ENCODE results near the gene ATP6V0A4.

ATP6V0A4 gene

DNA sequence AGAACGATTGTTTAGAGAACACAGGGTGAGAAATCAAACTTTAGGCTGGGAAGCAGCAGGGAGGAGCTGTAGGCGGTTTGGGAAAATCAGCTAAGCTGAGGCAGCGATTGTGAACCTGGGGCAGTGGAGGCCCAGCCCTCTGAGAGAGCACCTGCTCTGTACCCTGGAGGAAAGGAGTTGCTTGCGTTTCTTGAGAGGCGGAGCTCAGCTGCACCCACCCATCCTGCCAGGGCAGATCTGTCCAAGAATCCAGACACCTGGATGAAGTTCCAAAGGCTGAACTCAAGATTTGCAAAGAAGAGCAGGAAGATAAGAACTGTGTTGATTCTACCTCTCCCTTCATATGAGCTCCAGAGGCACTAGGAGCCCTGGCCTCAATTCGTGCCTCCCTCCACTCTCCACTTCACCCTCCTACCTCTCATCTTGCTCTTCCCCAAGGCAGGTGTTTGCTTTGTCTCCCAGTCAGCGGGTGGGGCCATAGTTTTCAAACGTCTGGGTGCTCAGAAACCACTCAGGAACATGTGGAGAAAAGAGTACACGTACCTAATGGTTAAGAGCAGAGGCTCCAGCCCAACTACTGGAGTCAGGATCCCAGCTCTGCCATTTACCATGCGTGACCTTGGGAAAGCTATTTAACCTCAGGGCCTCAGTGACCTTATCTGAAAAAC is 21.7 kb downstream of the ATP6V0A4 start:
- no CpG with 5 or more reads among the region's 10 CpGs for whole genome bisulfite sequencing (ENCODE audit: insufficient coverage, insufficient read length)
- DNase-seq (ENCODE audit: low read depth, low spot score), result no peak
- H3K27me3 ChIP-seq (ENCODE audit: control insufficient read depth, insufficient read depth, low read length), result no peaks in the 10 kb centered on the region

DNA sequence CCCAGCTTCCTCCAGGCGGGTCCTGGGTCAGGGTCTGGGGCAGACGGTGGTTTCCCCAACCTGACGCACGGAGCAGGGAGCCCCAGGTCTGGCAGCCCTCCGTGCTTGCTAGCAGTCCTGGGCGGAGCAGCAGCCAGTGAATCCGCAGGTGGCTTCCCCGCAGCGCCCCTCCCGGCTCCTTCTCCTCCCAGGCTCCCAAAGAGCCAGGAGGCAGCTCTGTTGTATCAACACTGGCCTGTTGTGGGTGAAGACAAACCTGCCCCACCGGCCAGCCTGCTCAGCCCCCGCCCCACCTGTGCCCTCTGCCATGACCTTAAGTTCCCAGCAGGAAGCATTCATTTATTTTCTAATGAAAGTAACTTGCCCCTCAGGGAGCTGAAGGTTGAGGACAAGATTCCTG is 24.2 kb downstream of the ATP6V0A4 start:
- H3K4me1 ChIP-seq (ENCODE audit: control insufficient read depth, insufficient read depth, low read length), result 0 out of 2 replicates have a peak, but pooled peaks cover 4% of the 10 kb centered on the region
- H3K27me3 ChIP-seq (ENCODE audit: control insufficient read depth, insufficient read depth, low read length), result no peaks in the 10 kb centered on the region
- no peak overlapping the region for H3K27ac ChIP-seq (ENCODE audit: low read length)
- H3K9me3 ChIP-seq (ENCODE audit: control insufficient read depth, insufficient read depth, low read length), result no peaks in the 10 kb centered on the region
- H3K4me3 ChIP-seq (ENCODE audit: low read length), result no peak overlapping the region
- DNase-seq (ENCODE audit: low read depth, low spot score), result no peak
- H3K36me3 ChIP-seq (ENCODE audit: control insufficient read depth, insufficient read depth, low read length), result no peaks in the 10 kb centered on the region
- no CpG with 5 or more reads among the region's 12 CpGs for WGBS (ENCODE audit: insufficient coverage, insufficient read length)

More for the DNA sequence above, 21.7 kb downstream of the ATP6V0A4 start:
- no peak overlapping the region for H3K27ac ChIP-seq (ENCODE audit: low read length)
- H3K4me1 ChIP-seq (ENCODE audit: control insufficient read depth, insufficient read depth, low read length), result 0 out of 2 replicates have a peak, but pooled peaks cover 4% of the 10 kb centered on the region
- no peaks in the 10 kb centered on the region for H3K9me3 ChIP-seq (ENCODE audit: control insufficient read depth, insufficient read depth, low read length)
- no peaks in the 10 kb centered on the region for H3K36me3 ChIP-seq (ENCODE audit: control insufficient read depth, insufficient read depth, low read length)
- no peak overlapping the region for H3K4me3 ChIP-seq (ENCODE audit: low read length)

DNA sequence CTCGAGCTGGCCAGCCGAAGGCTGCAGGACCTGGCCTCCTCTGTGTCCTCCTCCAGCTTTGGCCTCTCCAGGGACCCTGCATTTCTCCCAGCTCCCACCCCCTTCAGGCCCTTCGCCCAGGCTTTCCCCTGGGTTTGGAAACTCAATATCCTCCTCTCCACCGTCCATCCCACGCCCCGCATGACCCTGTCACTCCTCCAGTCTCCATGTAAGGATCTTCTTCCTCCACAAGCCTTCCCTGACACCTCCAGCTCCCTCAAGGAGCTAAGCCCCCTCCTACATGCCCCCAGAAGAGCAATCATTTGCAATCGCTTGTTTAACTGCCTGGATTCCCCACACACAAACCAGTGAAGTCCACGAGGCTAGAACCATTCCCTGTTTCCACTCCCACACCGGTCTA is 24.8 kb downstream of the ATP6V0A4 start:
- H3K4me3 ChIP-seq (ENCODE audit: low read length), result no peak overlapping the region
- no peak overlapping the region for H3K27ac ChIP-seq (ENCODE audit: low read length)
- WGBS (ENCODE audit: insufficient coverage, insufficient read length), result no CpG with 5 or more reads among the region's 9 CpGs
- no peaks in the 10 kb centered on the region for H3K9me3 ChIP-seq (ENCODE audit: control insufficient read depth, insufficient read depth, low read length)
- DNase-seq (ENCODE audit: low read depth, low spot score), result no peak
- no peaks in the 10 kb centered on the region for H3K27me3 ChIP-seq (ENCODE audit: control insufficient read depth, insufficient read depth, low read length)
- 0 out of 2 replicates have a peak, but pooled peaks cover 4% of the 10 kb centered on the region for H3K4me1 ChIP-seq (ENCODE audit: control insufficient read depth, insufficient read depth, low read length)
- H3K36me3 ChIP-seq (ENCODE audit: control insufficient read depth, insufficient read depth, low read length), result no peaks in the 10 kb centered on the region

DNA sequence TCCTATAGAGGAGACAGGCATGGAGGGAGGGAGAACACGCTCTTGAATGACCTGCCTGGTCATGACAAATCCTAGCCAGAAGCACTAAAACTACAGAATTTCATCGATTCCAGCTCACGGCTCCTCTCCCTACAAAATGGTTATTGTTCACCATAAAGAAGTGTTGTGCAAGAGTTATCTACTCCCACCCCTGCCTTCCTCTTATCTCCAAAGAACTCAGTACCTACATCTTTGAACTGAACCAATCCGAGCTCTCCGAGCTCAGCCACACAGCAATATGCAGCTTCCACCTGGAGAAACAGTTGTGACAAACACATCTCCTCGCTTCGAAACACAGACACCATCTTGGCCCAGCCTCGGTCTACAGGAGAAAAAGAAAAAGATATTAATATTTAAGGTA is 27.1 kb downstream of the ATP6V0A4 start:
- Histone ChIP-seq H3K4me1 (ENCODE audit: control insufficient read depth, insufficient read depth, low read length) (0 out of 2 replicates have a peak, but pooled peaks cover 4% of the 10 kb centered on the region), H3K27ac (ENCODE audit: low read length) (no peak overlapping the region), H3K27me3 (ENCODE audit: control insufficient read depth, insufficient read depth, low read length) (no peaks in the 10 kb centered on the region), H3K9me3 (ENCODE audit: control insufficient read depth, insufficient read depth, low read length) (no peaks in the 10 kb centered on the region), H3K36me3 (ENCODE audit: control insufficient read depth, insufficient read depth, low read length) (no peaks in the 10 kb centered on the region), H3K4me3 (ENCODE audit: low read length) (no peak overlapping the region)
- WGBS (ENCODE audit: insufficient coverage, insufficient read length), result no CpG with 5 or more reads among the region's 8 CpGs
- DNase-seq (ENCODE audit: low read depth, low spot score), result no peak

- Histone ChIP-seq H3K27me3 (ENCODE audit: control insufficient read depth, insufficient read depth, low read length) (no peaks in the 10 kb centered on the region), H3K4me1 (ENCODE audit: control insufficient read depth, insufficient read depth, low read length) (0 out of 2 replicates have a peak, but pooled peaks cover under 1% of the 10 kb centered on the region), H3K4me3 (ENCODE audit: low read length) (no peak overlapping the region), H3K9me3 (ENCODE audit: control insufficient read depth, insufficient read depth, low read length) (no peaks in the 10 kb centered on the region), H3K27ac (ENCODE audit: low read length) (no peak overlapping the region), H3K36me3 (ENCODE audit: control insufficient read depth, insufficient read depth, low read length) (no peaks in the 10 kb centered on the region)
- WGBS (ENCODE audit: insufficient coverage, insufficient read length), result no CpG with 5 or more reads among the region's 2 CpGs
- DNase-seq (ENCODE audit: low read depth, low spot score), result no peak
These were observed 29.8 kb downstream of the ATP6V0A4 start for GRCh38 chr7:138768241-138768640.

DNA sequence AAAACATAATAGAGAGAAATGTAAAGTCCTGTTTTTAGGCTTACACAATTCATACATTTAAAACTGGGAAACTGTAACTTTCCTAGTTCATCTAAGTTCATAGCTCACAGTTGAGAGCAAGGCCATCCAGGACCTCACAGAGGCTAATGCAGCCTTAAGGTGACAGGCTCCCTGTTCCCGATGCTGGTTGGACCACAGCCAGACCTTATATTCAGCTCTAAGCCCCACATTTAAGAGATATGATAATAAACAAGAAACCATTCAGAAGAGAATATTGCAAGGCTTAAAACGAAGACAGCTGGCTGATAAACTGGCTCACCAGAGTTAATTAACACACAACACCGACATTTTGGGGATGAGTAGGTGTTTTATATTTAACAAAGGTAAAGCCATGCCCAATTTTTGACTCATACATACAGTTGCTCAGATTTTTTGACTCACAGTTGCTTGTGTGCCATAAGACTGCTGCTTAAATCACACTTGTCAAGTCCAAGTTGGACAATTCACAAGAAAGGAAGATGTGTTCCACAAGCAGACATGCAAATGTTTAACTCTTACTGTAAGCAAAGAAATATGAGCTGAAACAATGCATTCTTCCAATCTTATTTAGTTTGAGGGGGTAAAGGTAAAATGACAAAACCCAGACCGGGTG is 41.3 kb downstream of the ATP6V0A4 start:
- no peaks in the 10 kb centered on the region; the same call in 1 of the 2 replicates for H3K4me1 ChIP-seq (ENCODE audit: control insufficient read depth, insufficient read depth, low read length)
- DNase-seq (ENCODE audit: low read depth, low spot score), result no peak
- H3K36me3 ChIP-seq (ENCODE audit: control insufficient read depth, insufficient read depth, low read length), result no peaks in the 10 kb centered on the region
- H3K27me3 ChIP-seq (ENCODE audit: control insufficient read depth, insufficient read depth, low read length), result no peaks in the 10 kb centered on the region
- no peak overlapping the region for H3K27ac ChIP-seq (ENCODE audit: low read length)
- no peak overlapping the region for H3K4me3 ChIP-seq (ENCODE audit: low read length)
- H3K9me3 ChIP-seq (ENCODE audit: control insufficient read depth, insufficient read depth, low read length), result no peaks in the 10 kb centered on the region
- no CpG with 5 or more reads among the region's 4 CpGs for WGBS (ENCODE audit: insufficient coverage, insufficient read length)

- no peak for DNase-seq (ENCODE audit: low read depth, low spot score)
- no peaks in the 10 kb centered on the region; the same call in 1 of the 2 replicates for H3K4me1 ChIP-seq (ENCODE audit: control insufficient read depth, insufficient read depth, low read length)
- no CpG with 5 or more reads among the region's 4 CpGs for WGBS (ENCODE audit: insufficient coverage, insufficient read length)
- no peaks in the 10 kb centered on the region for H3K9me3 ChIP-seq (ENCODE audit: control insufficient read depth, insufficient read depth, low read length)
- no peaks in the 10 kb centered on the region for H3K36me3 ChIP-seq (ENCODE audit: control insufficient read depth, insufficient read depth, low read length)
- H3K4me3 ChIP-seq (ENCODE audit: low read length), result no peak overlapping the region
- H3K27ac ChIP-seq (ENCODE audit: low read length), result no peak overlapping the region
- no peaks in the 10 kb centered on the region for H3K27me3 ChIP-seq (ENCODE audit: control insufficient read depth, insufficient read depth, low read length)
These were observed 42.0 kb downstream of the ATP6V0A4 start for GRCh38 chr7:138755842-138756590.

DNA sequence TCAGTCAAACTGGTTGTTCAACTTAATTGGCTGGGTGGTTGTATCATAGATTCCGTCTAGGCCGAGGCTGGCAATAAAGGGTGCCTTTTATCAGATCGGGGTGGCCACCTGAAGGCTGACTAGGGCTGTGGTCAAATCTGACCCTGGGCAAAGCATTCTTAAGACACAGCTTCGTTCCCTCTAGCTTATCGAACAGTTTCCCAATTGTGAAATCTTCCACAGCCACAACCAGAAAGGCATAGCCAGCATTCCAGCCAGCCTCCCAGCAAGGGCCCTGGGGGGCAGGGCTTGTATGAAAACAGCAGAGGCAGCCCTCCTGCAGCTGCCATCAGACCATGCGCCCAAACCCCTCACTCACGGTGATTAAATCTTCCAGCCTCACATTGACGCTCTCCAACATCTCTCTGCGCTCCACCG is 42.7 kb downstream of the ATP6V0A4 start:
- DNase-seq (ENCODE audit: low read depth, low spot score), result no peak
- Histone ChIP-seq H3K36me3 (ENCODE audit: control insufficient read depth, insufficient read depth, low read length) (no peaks in the 10 kb centered on the region), H3K4me3 (ENCODE audit: low read length) (no peak overlapping the region), H3K27ac (ENCODE audit: low read length) (no peak overlapping the region), H3K4me1 (ENCODE audit: control insufficient read depth, insufficient read depth, low read length) (no peaks in the 10 kb centered on the region; the same call in 1 of the 2 replicates), H3K27me3 (ENCODE audit: control insufficient read depth, insufficient read depth, low read length) (no peaks in the 10 kb centered on the region), H3K9me3 (ENCODE audit: control insufficient read depth, insufficient read depth, low read length) (no peaks in the 10 kb centered on the region)
- no CpG with 5 or more reads among the region's 10 CpGs for WGBS (ENCODE audit: insufficient coverage, insufficient read length)

GRCh38 chr7:138753610-138754009 is 44.4 kb downstream of the ATP6V0A4 start:
- Histone ChIP-seq H3K27ac (ENCODE audit: low read length) (no peak overlapping the region), H3K27me3 (ENCODE audit: control insufficient read depth, insufficient read depth, low read length) (no peaks in the 10 kb centered on the region), H3K4me1 (ENCODE audit: control insufficient read depth, insufficient read depth, low read length) (no peaks in the 10 kb centered on the region; the same call in 1 of the 2 replicates), H3K36me3 (ENCODE audit: control insufficient read depth, insufficient read depth, low read length) (no peaks in the 10 kb centered on the region), H3K4me3 (ENCODE audit: low read length) (no peak overlapping the region), H3K9me3 (ENCODE audit: control insufficient read depth, insufficient read depth, low read length) (no peaks in the 10 kb centered on the region)
- DNase-seq (ENCODE audit: low read depth, low spot score), result no peak
- WGBS (ENCODE audit: insufficient coverage, insufficient read length), result no CpG with 5 or more reads among the region's 5 CpGs

DNA sequence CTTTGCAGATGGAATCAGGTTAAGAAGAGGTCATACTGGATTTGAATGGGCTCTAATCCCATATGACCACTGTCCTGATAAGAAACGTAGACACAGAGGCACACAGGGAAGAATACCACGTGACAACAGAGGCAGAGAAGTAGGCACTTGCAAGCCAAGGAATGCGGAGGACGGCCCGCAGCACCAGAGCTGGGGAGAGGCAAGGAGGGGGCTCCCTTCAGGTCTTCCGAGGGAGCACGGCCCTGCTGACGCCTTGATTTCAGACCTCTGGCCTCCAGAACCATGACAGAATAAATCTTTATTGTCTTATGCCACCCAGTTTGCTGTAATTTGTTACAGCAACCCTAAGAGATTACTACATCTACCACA is 44.9 kb downstream of the ATP6V0A4 start:
- WGBS (ENCODE audit: insufficient coverage, insufficient read length), result no CpG with 5 or more reads among the region's 8 CpGs
- H3K9me3 ChIP-seq (ENCODE audit: control insufficient read depth, insufficient read depth, low read length), result no peaks in the 10 kb centered on the region
- DNase-seq (ENCODE audit: low read depth, low spot score), result no peak

More for the DNA sequence above, 44.9 kb downstream of the ATP6V0A4 start:
- H3K4me3 ChIP-seq (ENCODE audit: low read length), result no peak overlapping the region
- no peak overlapping the region for H3K27ac ChIP-seq (ENCODE audit: low read length)
- H3K27me3 ChIP-seq (ENCODE audit: control insufficient read depth, insufficient read depth, low read length), result no peaks in the 10 kb centered on the region
- no peaks in the 10 kb centered on the region; the same call in 1 of the 2 replicates for H3K4me1 ChIP-seq (ENCODE audit: control insufficient read depth, insufficient read depth, low read length)
- H3K36me3 ChIP-seq (ENCODE audit: control insufficient read depth, insufficient read depth, low read length), result no peaks in the 10 kb centered on the region
